Stimulated activated CD8-positive, alpha-beta memory T cell treated with anti-CD3 and anti-CD28 coated beads, Interleukin-15, amount 100 ng/mL, for 1 hour (primary cell): Measurements from ENCODE around the gene TOMM20L.
"Not testable (repeated sequence)": the region's sequence is repeated elsewhere in the genome, so short reads cannot be mapped to it uniquely, and the experiment has no call there.

Experiments
- DNase-seq: peaks from one replicate; pipeline ENCODE4 v3.0.0-alpha.2; 2020; ENCODE audit warnings: low read depth

The TOMM20L gene

GRCh38 chr14:58395812-58396788 is at the start of gene TOMM20L:
Gene TOMM20L (plus strand): TSS chr14:58395930. CDS start chr14:58395958, 28 bp downstream.
- DNase-seq, result peak; percentile 31

GRCh38 chr14:58353516-58354299 is 42.0 kb upstream of the TOMM20L start:
- no peak for DNase-seq

DNA sequence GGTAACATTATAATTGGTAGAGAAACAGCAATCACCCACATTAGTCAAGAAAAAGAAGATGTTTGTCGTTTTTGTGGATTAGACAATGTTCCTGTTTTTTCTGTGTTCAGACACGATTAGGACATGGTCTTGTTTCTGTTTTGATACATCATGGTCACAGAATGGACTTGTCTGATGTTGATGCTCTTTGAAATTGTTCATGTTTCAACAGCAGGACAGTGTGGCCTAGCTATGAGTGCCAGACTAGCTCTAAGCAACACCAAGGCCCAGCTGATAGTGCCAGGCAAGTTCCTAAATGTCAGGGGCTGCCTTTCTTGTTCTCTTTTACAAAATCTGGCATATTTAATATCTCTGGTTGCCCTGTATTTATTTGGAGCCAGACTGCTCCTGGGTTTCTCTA is 40.9 kb upstream of the TOMM20L start:
- DNase-seq, result no peak

DNA sequence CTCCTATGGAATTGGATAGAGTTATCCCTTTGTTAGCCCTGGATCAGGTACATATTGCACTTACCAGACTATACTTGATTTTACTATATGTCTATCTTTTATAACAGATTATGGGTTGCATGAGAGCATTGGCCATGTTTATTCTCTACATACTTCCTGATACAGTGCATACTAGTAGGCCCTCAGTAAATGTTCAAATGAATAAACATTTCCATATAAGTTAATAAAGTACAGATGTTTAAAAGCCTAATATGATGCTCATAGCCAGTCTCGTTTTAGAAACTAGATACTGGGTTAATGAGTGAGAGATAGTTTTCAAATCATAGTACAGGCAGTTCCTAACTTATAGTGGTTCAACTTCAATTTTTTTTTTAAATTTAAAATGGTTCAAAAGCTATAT is 39.5 kb upstream of the TOMM20L start:
- no peak for DNase-seq

- DNase-seq, result not testable (repeated sequence)
These were observed 33.5 kb upstream of the TOMM20L start for GRCh38 chr14:58362272-58362671.

DNA sequence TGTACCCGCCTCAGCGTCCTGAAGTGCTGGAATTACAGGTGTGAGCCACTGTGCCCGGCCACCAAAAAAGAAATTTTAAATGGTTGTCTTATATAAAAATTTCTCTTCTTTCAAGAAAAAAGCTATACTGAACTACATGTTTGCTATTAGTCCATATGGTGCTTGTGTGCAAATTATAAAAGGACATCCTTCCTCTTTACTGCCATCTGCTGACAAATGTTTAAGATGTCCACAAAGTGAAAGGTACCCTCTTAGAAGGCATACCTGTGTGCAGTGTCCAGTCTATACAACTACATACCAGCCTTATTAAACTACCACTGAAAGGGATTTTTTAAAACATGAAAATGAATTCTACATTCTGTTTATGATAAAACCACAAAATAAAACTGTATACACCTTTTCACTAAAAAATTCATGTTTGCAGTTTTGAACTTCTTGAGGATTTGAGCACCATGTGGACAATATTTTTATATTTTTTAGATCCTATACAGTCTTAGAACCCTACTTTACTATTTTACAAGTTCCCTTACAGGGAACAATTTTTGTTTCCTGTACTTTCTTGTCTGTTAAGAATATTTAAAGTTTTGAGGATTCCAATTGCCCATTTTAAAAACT is 32.8 kb upstream of the TOMM20L start:
- DNase-seq, result no peak

GRCh38 chr14:58364316-58364715 is 31.4 kb upstream of the TOMM20L start:
- no peak for DNase-seq

DNA sequence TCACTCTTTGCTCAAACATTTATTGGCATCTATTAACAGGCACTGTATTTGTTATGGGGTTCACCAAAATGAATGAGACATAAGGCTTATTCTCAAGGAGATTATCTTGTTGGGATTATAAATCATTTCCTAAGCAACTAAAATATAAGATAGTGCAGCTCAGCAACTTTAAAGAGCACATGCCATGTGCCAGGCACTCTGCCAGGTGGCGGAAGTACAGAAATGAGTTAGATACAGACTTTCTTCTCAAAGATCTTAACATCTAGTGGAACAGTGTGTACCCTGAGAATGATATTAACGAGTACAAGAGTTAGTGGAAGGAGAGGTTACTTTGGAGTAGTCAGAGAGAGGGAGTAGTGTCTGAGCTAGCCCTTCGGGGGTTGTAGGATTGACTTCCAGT is 28.4 kb upstream of the TOMM20L start:
- no peak for DNase-seq

DNA sequence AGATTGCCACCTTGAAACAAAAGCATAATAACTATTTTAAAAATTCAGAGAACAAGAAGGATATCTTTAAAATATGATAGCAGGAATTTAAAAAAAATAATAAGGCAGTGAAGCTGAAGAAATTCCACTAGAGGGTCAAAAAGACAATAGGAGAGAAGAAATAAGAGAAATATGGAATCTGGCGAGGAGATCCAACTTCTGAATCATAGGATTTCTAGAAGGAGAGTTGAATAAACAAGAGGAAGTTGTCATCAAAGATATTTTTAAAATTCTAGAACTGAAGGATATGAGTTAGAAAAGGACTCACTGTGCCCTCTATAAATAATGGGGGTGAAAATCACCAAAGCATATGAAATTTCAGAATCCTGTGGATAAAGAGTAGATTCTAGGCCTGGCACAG is 26.8 kb upstream of the TOMM20L start:
- DNase-seq, result no peak

GRCh38 chr14:58376791-58377190 is 18.9 kb upstream of the TOMM20L start:
- no peak for DNase-seq

DNA sequence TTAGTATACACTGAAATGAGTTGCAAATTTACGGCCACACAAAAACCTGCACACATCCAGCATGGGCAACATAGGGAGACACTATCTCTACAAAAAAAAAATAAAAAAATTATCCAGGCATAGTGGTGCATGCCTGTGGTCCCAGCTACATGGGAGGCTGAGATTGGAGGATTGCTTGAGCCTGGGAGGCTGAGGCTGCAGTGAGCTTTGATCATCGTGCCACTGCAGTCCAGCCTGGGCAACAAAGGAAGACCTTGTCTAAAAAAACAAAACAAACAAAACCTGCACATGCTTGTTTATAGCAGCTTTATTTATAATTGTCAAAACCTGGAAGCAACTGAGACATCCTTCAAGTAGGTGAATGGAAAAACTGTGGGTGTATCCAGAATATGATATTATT is 4.9 kb upstream of the TOMM20L start:
- no peak for DNase-seq

GRCh38 chr14:58395562-58395811 is 243 bp upstream of the TOMM20L start:
- no peak for DNase-seq

DNA sequence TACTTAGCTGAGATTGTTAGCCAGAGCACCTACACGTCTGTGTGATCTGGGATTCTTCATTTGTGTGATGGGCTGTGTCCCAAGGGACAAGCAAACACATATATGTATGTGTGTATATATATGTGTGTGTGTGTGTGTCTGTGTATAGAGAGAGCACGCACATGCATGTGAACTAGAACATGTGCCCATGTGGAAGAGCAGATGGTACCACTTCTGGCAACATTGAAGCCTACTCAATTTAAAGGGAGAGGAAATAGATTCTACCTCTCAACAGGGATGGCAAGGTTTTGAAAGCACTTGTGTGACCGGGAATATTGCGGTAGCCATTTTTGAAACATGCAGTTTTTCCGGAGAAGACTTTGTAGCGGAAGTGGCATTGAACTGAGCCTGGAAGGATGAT is 1.4 kb downstream of the TOMM20L start:
- DNase-seq, result no peak

- DNase-seq, result no peak
These were observed 2.8 kb downstream of the TOMM20L start for GRCh38 chr14:58398495-58398894.

DNA sequence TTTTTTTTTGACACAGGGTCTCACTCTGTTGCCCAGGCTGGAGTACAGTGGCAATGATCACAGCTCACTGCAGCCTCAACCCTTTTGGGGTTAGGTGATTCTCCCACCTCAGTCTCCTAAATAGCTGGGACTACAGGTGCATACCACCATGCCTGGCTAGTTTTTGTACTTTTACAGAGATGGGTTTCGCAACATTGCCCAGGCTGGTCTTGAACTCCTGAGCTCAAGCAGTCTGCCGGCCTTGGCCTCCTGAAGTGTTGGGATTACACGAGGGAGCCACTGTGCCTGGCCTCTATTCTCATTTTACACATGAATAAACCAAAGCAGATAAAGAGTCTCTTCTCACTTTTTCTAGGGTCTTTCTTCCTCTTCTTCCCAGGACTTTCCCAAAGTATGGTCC is 3.2 kb downstream of the TOMM20L start:
- no peak for DNase-seq

DNA sequence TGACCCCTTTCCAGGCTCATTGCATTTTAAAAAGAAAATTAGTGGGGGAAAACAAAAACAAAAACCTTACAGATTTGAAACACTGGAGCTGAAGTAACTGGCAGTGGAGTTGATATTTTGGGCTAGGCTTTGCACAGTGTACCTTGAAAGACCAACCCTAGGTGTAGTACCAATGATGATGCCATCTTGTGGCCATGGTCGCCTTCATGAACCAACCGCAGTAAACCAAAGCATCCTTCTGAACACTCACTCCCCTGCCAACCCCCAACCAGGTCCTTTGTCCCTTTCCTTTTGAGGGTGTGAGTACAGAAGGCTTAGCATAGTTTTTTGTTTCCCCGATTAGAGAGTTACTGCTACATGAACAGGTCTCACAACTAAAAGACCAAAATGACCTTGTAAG is 5.9 kb downstream of the TOMM20L start:
- no peak for DNase-seq

GRCh38 chr14:58408681-58409215 is 13.0 kb downstream of the TOMM20L start:
- DNase-seq, result no peak

GRCh38 chr14:58414845-58415244 is 19.1 kb downstream of the TOMM20L start:
- no peak for DNase-seq

GRCh38 chr14:58415636-58416547 is 20.2 kb downstream of the TOMM20L start:
- no peak for DNase-seq

GRCh38 chr14:58416934-58417333 is 21.2 kb downstream of the TOMM20L start:
- not testable (repeated sequence) for DNase-seq

DNA sequence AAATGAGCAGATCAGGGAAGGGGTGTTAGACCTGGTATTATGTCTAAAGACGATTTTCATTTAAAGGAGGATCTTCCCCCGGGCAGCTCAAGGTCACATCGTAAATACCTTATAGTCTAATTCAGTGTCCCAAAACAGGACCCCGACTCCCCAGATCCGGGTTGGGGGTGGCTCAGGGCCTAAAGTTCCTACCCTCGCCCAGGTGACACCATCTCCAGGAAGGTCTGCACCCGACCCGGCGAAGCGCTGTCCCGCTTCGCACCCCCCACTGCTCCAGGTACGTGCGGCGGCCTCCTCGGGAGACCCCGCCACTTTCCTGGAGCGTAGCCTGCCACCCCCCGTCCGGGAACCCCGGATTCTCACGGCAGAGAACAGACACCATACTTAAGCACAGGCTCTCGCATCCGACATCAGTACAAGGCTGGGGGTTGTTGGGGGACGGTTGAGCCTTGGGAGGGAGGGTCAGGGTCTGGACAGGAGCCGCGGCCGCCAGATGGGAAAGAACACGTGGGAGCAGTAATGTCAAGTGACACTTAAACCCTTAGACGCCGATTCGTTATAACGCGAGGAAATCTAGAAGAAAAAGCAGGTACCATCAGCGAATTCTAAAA is 31.0 kb downstream of the TOMM20L start:
- peak; percentile 22 for DNase-seq
